NCI-H82 treated with DMSO at 0.1 percent for 48 hours (cell line): ENCODE results near the gene ZNF239.
"Not testable (repeated sequence)": the region's sequence is repeated elsewhere in the genome, so short reads cannot be mapped to it uniquely, and the experiment has no call there.

Experiments used
- DNase-seq: peaks from one replicate; lab custom pipeline; 2025; ENCODE audit not compliant: unreplicated experiment; lab: John Stamatoyannopoulos, UW

ZNF239 gene

DNA sequence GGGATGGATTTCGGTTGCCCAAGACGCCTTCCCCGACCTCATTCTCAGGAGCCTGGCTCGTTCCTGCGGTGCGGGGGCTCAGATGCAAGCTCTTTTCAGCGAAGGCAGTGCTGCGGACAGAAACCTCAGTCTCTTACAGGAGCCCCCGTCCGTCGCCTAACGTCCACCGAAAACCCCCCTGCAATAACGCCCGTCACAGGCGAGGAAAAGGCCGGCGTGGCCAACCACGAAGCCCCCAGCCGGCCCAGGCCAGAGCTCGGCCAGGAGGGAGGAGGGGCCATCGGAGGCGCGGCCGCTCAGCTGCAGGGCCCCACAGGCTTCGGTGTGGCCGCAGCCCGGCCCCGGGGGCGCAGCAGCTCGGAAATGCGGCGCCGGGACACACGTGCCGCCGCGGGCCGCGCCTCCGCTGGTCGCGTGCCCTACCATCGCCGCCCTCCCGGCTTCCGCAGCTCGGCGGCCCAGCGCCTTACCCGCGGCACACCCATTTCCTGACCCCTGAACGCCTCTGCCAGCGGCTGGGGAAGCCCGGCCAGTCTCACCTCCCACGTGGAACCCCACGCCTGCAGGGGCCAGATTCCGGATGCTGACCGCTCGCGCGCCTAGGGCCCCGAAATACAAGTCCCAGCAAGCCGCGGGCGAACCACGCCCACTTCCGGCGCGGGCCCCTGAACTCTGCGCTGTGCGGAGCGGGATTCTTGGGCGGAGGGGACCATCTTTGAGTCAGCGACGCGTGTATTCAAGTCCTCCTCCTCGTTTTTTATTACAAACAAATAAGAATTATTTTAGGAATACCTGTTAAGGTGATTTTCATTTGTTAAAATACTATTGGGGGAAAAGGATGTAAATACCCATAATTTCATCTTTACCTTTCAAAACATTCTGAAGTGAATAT lies at the start of gene ZNF239:
TSS of gene ZNF239 (minus strand) at position 616 of the 892 bp plus-strand sequence. CDS start 16,537 bp downstream, outside the sequence.
- DNase-seq: peak; percentile 34

DNA sequence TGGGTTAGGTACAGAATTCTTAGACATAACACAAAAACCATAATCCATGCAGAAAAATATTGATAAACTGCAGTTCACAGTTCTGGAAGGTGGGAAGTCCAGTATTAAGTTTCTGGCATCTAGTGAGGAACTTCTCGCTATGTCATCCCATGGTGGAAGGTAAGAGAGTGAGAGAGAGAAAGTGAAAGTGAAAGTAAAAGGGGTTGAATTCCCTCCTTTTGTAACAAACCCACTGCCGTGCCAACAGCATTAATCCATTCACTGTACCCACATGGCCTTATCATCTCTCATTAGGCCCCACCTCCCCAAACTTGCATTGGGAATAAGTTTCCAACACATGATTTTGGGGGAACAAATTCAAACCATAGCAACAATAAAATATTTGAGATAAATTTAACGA lies 48.9 kb upstream of the ZNF239 start:
- DNase-seq: no peak

DNA sequence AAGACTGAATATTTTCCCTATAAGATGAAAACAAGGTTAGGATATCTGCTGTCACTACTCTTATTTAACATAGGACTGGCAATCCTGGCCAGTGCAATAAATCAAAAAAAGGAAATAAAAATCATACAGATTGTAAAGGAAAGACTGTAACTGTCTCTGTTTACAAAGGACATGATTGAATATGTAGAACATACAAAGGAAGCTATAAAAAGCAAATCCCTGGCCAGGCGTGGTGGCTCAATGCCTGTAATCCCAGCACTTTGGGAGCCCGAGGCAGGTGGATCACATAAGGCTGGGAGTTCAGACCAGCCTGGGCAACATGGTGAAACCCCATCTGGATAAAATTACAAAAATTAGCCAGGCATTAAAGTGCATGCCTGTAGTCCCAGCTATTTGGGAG lies 47.6 kb upstream of the ZNF239 start:
- no peak for DNase-seq

DNA sequence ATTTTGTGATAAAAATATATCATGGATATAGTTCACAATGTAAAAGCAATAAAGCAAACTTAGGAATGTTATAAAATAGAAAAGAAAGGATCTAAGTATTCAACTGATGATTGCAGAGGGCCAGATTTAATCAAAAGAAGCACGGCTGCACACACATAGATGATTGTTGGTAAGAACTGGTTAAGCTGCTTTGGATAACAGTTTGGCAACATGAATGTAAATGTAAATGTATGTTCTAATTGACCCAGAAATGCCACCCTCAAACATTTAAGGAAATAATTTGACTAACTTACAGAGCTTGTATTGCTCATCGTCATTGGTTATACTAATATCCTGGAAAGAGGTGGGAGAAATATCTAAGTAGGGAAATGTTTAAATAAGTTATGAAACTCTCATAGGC lies 45.0 kb upstream of the ZNF239 start:
- no peak for DNase-seq

DNA sequence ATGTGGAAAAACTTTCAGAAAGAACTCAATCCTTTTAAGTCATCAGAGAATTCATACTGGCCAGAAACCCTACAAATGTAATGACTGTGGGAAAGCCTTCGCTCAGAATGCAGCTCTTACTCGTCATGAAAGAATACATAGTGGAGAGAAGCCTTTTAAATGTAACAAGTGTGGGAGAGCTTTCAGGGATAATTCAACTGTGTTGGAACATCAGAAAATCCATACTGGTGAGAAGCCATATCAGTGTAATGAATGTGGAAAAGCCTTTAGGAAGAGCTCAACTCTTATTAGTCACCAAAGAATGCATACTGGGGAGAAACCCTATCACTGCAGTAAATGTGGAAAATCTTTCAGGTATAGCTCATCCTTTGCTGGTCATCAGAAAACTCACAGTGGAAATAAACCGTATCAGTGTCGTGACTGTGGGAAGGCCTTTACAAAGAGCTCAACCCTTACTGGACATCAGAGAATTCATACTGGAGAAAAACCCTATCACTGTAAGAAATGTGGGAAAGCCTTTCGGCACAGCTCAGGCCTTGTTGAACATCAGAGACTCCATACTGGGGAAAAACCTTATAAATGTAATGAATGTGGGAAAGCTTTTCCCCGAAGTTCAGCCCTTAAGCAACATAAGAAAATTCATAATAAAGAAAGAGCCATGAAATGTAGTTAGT lies 42.4 kb upstream of the ZNF239 start:
- DNase-seq: no peak

DNA sequence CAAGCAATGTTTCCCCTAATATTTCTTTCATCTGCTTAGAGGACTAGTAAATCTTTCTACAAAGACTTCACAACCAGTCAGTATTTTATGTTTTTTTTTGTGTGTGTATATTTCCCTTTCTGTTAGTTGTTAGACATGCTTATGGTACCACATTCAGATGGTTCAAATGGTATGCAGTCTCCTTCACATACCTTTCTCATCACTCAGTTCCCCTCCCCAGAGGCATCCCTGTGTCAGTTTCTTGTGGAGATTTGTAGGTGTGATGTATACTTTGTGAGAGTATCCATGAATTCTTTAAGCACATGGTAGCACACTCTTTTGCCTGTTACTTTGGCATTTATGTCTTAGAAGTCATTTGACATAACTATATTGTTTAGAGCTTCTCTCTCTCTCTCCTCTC lies 36.2 kb upstream of the ZNF239 start:
- no peak for DNase-seq

DNA sequence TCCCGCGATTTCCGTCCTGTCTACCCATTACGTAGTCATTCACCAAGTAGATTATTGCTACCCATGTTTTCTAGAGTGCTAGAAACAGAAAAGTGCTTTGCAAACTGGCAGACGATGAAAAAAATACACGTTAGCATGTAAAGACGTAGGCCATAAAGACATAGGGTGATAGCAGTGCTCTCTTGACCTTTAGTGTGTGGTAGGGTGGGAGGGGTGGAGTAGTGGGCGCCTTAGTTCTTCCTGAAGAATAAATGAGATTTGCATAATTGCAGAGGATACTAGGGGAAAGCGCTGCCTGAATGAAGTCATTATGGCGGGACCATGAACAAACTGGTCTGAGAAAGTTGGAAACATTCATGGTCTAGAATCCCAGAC lies 32.8 kb upstream of the ZNF239 start:
- no peak for DNase-seq

DNA sequence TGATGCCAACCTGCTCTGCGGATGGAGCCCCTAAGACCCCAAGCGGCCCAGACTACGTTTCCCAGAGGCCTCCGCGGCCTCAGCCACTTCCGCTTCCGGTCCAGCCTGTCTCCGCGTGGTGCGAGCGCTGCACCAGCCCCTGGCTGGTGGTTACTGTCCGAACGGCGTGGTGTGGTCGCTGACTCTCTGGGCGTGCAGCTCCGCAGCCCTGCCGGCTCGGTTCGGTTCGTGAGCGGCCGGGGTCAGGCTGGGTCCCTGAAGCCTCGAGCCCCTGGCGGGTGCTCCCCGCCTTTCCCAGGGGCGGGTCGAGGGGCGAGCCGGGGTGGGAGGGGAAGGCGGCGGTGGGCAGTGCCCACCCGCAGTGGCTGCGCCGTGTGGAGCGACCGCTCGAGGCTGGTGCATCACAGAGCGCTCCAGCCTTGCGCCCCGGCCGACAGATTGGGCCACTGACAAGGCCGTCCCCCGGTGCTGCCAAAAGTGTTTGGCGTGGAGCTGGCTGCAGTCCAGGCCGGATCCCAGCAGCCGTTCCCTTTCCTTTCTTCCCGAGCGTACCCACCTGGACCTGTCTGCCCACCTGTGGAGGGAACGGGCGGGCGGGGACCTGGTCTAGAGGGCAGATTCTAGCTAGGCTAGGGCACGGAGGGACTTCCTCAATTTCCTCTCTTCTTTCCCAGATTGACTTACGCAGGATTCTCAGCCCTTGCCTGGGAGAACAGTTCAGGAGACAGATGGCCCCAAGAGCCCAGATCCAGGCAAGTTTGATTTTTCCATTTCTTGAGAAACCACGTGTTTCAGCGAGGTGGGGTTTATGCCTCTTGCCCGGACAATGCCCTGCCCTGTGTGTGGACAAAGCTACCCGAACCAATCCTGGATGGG lies 32.1 kb upstream of the ZNF239 start, which contains the start of gene ZNF485:
TSS of gene ZNF485 (plus strand) at position 116 of the 876 bp plus-strand sequence. CDS start at position 729, 613 bp downstream.
- DNase-seq: peak; percentile 27

DNA sequence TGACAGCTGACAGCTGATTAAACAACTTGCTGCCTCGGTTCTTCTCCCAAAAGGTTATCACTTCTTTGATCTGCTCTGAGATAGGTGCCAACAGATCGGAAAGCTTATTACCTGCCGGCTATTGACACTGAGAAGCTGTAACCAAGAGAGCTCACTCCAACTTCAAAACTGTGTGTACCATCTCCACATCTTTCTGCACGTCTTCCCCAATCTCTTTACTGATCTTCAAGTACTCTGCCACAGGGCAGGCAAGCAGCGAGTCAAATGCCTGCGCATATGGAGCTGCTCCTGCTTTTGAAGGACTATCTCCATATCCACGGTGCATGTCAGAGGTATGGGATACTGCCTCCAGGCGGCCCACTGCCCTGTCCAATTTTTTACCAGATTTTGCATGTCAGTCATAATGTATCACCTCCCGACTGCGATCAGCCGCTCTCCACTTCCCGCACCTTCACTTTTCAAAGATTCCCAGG lies 31.5 kb upstream of the ZNF239 start:
- DNase-seq: no peak

DNA sequence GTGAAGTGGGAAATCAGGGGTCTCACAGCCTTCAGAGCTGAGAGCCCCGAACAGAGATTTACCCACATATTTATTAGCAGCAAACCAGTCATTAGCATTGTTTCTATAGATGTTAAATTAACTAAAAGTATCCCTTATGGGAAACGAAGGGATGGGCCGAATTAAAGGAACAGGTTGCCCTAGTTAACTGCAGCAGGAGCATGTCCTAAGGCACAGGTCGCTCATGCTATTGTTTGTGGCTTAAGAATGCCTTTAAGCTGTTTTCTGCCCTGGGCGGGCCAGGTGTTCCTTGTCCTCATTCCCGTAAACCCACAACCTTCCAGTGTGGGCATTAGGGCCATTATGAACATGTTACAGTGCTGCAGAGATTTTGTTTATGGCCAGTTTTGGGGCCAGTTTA lies 27.2 kb upstream of the ZNF239 start:
- not testable (repeated sequence) for DNase-seq

DNA sequence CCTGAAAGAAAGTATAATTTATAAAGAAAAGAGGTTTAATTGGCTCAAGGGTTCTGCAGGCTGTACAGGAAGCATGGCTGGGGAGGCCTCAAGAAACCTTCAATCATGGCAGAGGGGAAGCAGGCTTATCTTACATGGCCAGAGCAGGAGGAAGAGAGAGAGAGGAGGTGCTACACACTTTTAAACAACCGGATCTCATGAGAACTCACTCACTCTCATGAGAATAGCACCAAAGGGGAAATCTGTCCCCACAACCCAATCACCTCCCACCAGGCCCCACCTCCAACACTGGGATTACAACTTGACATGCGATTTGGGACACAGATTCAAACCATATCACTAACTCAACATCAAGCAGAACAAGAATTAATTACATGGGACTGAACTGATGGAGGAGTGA lies 24.9 kb upstream of the ZNF239 start:
- no peak for DNase-seq

DNA sequence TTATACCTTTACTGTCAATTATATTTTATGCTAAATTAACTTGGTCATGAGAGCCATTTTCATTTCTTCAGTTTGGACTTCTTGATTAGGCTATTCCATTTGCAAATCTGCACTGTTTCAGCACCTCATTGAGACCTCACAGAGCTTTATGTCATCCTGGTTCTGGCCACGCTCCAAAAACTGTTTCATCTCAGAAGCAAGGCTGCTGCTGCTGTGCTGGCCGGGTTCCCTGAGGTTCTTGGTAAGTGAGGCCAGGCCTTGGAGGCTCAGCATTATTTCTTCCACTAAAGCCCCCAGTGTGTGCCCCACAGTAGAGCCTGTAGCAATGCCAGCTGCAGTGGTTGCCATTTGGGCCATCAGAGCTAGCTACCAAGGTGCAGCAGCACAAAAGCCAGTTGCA lies 24.0 kb upstream of the ZNF239 start:
- no peak for DNase-seq

DNA sequence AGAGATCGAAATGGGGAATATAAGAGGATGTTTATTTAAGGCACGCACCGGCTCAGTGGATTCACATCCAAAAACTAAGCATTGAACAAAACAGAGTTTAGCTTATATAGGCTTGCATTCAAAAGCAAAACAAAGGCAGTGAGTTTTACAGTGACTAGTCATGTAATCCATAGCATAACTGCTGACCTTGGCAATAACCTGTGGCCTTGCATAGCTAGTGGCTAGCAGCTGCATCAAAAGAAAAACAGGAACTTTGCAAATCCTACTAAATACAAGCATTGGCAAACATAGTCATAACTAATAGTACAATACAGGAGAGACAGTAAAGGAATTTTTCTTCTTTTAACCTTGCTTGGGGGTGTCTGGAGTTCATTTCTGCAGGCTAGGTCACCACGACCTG lies 22.1 kb upstream of the ZNF239 start:
- no peak for DNase-seq

DNA sequence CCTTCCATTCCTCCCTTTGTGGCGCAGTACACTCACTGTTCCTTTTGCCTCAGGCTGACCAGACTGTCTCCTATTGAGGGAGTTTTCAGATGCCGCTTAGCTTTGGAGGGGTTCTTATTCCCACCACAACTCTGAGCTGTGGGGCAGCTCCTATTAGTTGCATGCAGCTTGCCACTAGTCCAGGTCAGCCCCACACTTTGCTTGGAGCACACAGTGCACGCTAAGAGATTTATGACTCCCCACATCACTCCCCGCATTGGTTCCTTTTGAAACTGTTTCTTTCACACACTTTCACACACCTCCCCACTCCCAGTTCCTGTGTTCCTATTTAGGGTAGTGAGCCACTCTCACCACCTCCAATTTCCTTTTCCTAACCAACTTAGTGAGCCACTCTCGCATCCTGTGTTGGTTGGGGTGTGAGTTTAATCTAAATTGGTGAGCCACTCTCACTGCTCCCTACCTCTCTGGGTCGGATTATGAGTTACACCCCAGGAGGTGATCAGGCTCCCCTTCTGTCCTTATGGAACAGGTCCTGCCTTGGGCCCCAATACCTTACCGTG lies 21.4 kb upstream of the ZNF239 start:
- DNase-seq: no peak

DNA sequence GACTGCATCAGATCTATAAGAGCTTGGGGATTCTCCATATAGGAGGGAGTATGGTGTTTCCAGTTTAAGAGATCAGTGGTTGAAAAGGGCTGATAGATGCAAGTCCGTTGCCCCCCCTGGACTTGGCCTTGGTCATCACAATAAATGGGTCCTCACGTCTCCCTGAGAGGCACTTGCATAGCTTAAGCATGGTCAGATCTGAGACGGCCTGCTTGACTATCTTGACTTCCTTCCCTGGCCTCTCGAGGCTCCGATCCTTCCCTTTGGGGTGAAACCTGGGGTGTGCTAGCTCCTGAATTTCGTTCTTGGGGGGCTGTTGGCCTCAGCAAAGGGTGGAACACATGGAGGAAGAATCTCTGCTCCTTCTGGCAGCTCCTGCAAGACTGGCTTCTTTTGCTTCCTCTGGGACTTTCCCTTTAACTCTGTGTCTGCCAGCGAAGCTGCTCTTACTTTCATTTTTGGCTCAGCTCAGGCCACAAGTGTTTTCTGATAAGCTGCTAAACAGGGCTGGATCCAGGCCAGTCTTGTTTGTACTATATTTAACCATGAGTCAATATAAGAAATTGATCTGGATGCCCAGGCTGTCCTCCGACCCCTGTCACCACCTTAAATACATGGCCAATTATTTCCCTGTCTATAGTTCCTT lies 20.7 kb upstream of the ZNF239 start:
- DNase-seq: no peak

DNA sequence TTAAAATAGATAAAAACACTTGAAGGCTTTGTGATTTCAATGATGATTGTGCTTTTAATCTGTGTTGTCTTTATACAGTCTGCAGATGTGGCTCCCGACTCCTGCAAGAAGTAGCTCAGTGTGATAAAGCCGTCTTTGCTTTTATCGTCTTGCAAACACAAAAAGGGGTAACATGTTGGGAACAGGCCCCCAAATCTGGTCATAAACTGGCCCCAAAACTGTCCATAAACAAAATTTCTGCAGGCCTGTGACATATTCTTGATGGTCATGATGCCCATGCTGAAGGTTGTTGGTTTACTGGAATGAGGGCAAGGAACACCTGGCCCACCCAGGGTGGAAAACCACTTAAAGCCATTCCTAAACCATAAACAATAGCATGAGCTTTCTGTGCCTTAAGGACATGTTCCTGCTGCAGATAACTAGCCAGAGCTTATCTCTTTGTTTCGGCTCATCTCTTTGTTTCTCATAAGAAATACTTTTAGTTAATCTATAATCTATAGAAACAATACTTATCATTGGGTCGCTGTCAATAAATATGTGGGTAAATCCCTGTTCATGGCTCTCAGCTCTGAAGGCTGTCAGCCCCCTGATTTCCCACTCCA lies 17.0 kb upstream of the ZNF239 start:
- DNase-seq: no peak

DNA sequence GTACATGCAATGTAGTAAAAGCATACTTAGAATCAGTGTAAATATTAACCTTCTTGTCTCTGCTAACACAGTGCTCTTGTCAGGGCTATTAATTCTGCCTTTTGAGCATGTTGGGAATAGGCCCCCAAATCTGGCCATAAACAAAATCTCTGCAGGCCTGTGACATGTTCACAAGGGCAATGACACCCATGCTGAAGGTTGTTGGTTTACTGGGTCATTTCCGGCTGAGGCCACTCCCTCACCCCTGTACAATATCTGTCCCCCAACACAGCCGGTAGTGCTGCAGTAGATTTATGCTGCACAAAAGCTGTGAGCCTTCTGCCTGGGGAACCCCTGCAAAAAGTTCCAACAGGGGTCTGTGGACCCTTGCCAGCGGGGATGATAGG lies 12.3 kb upstream of the ZNF239 start:
- DNase-seq: not testable (repeated sequence)

DNA sequence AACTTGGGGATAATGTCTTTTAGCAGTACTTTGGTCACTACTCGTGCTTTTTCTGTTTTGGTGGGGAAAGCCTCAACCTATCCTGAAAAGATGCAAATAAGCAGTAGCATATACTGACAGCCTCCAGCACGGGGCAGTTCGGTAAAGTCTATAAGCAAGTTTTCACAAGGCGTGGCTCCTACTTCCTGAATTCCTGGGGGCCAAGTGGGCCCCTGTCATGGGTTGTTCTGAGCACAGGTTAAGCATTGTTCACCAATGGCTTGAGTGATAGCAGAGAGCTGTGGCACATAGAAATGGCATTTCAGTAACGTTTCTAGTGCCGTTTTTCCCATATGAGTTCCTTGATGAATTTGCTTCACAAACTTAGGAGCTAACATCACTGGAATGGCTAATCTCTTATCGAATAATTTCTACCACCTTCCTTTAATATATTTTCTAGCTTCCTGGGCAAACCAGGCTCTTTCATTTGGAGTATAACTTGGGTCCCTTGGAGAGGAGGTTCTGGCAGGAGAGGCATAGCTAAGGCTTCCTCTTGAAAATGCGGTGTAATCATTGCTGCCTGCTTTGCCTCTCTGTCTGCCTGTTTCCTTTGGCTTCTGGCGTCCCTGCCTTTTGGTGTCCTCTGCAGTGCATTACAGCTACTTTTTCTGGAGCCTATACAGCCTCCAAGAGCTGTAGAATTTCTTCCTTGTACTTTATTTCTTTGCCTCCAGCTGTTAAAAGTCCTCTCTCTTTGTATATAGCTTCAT lies 11.7 kb upstream of the ZNF239 start:
- no peak for DNase-seq

DNA sequence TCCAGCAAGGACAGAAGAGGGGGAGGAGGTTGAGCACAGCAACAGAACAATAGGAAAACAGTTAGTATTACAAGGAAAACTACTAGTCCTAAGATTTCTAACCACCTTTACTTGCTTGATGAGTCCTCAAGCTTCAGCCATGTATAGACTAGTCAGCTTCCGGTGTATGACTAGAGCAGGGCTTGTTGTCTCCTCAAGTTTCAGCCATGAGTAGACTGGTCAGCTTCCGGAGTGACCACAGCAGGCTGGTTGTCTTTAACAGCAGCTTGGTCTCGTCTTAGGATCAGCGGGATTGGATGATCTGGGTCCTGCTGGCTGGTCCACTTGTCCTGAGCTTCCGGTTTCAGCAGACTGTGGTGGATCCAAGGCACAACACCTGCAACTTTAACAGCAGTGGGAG lies 10.6 kb upstream of the ZNF239 start:
- DNase-seq: no peak
